SK-N-DZ (cell line): ENCODE data around the gene EDN1.
A peak's percentile ranks its signal among the peaks of the same experiment; 100 is the strongest.

Experiments used
- DNase-seq: peaks from one replicate; pipeline ENCODE4 v3.0.0-alpha.2; 2015; ENCODE audit warnings: low spot score

Gene EDN1

DNA sequence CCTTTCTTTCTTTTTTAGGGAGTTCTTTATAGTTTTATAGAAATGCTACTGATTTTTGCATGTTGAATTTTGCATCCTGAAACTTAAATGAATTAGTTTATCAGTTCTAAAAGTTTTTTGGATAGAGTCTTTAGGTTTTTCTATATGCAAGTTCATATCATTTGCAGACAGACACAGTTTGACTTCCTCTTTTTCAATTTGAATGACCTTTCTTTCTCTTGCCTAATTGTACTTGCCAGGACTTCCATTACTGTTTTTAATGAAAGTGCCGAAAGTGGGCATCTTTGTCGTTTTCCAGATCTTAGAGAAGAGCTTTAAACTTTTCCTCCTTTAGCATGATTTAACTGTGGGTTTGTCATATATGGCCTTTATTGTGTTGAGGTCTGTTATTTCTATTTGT is 21.1 kb upstream of the EDN1 start:
- no peak for DNase-seq

DNA sequence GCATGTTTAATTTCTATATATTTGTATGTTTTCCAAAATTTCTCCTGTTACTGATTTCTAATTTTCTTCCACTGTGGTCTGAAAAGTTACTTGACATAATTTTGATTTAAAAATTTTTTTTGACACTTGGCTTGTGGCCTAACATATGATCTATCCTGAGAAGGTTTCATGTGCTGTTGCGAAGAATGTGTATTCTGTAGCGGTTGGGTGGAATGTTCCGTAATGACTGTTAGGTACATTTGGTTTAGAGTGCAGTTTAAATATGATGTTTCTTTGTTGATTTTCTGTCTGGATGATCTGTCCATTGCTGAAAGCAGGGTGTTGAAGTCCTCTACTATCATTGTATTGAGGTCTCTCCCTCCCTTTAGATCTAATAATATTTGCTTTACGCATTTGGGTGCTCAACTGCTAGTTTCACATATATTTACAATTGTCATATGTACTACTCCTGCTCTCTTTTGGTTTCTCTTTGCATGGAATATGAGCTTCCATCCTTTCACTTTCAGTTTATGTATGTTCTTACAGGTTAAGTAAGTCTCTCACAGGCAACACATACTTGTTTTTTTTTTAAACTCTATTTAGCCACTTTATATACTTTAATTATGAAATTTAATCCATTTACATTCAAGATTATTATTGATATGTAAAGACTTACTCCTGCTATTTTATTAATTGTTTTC is 19.5 kb upstream of the EDN1 start:
- DNase-seq, result no peak

GRCh38 chr6:12271594-12271993 is 18.6 kb upstream of the EDN1 start:
- DNase-seq, result no peak

GRCh38 chr6:12271997-12272396 is 18.2 kb upstream of the EDN1 start:
- DNase-seq, result no peak

DNA sequence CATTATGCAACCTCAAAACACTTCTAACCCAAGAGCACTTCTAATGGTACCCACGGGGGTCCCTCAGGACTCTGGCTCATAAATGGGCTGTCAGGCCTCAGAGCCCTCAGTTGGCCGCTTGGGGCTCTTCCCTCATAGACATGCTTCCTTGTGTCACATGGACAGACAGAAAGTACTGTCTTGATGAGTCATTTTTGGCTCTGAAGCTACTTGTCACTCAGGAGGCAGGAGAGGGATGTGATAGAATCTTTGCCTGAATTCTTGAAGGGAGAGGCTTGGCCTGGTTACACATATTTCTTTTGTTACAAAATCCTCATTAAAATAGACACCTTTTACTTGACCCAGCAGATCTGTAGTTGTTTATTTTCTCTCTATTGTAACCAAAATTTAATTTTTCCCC is 15.1 kb upstream of the EDN1 start:
- DNase-seq, result no peak

- no peak for DNase-seq
Measured at GRCh38 chr6:12276930-12277315, 13.2 kb upstream of the EDN1 start.

GRCh38 chr6:12277386-12277785 is 12.8 kb upstream of the EDN1 start:
- DNase-seq, result no peak

- DNase-seq, result no peak
Measured at GRCh38 chr6:12278915-12279314, 11.2 kb upstream of the EDN1 start.

DNA sequence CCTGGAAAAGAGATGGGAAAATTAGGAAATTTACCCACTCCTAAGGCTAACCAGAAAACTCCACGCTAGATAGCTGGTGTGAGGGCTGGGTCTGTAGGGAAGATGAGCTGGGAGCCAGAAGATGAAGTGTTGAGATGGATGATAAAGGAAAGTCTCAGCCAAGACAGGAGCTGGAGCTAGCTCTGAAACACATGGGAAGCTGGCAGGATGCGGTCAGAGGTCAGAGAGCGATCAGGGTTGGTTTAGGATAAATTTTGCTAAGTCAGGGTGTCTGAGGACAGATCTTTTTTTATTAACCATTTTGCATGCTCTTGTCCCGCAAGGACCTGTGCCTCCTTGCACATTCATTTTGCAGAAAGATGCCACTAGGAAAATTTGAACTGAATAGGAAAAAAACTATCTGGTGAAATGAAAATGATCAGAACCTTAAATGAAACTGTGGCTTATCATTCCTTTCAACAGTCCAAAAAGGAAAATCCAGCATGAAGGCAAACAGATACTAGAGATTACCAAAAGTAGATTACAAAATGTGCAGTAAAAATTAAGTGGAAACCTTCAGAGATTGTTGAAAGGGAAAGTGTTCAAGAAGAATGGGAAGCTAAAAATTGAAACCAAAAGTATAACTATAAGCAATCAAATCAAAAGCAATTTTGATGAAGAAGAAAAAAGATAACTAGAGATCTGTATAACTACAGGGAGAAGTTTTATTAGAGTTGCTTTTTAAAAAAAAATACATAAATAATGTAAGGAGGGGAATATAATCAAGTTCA is 10.7 kb upstream of the EDN1 start:
- DNase-seq, result no peak

GRCh38 chr6:12280458-12280857 is 9.7 kb upstream of the EDN1 start:
- no peak for DNase-seq

- no peak for DNase-seq
Measured at GRCh38 chr6:12280902-12281301, 9.3 kb upstream of the EDN1 start.

DNA sequence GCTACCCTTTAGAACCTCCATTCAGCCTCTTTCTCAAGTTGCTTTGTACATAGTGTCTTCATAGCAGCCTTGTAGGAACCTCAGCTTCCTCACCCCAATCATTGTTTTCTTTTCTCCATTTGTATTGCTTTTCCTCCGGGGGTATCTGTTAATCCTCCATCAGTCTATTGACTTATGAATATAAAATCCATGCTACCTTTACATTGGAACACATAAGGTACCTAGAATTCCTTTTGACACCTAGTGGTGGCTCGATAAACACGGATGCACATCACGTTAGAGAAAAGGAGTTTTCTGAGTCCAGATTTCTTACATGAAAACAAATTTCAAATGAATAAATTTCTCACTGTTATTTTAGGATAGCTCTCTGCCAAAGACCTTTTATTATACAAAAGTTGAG is 6.3 kb upstream of the EDN1 start:
- no peak for DNase-seq

- DNase-seq, result no peak
Measured at GRCh38 chr6:12286373-12287110, 3.6 kb upstream of the EDN1 start.

DNA sequence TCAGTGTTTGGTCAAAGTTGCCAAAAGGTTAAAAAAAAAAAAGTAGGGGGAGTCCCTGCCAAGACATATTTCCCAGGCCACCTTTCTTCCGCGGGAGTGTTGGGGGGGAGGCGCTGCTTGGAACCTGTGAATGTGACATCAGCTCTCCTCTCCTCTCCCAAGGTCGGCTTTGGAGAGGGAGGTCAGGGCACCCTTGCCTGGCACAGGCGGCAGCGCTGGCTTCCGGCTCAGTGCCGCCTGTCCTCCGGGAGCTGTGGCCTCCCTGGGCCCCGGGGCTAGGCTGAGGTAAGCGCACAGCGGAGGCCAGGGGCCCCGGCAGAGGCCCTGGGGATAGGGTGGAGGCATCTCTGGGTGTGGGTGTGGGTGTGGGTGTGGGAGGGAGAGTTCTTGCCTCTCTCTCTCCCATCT is 1.9 kb upstream of the EDN1 start:
- no peak for DNase-seq

- DNase-seq, result no peak
Measured at GRCh38 chr6:12288914-12289313, 1.2 kb upstream of the EDN1 start.

GRCh38 chr6:12289365-12289919 is 719 bp upstream of the EDN1 start:
- peak; percentile 32 for DNase-seq

- DNase-seq, result no peak
Measured at GRCh38 chr6:12291071-12291838, 1.1 kb downstream of the EDN1 start.

- no peak for DNase-seq
Measured at GRCh38 chr6:12291839-12292604, 1.9 kb downstream of the EDN1 start.

DNA sequence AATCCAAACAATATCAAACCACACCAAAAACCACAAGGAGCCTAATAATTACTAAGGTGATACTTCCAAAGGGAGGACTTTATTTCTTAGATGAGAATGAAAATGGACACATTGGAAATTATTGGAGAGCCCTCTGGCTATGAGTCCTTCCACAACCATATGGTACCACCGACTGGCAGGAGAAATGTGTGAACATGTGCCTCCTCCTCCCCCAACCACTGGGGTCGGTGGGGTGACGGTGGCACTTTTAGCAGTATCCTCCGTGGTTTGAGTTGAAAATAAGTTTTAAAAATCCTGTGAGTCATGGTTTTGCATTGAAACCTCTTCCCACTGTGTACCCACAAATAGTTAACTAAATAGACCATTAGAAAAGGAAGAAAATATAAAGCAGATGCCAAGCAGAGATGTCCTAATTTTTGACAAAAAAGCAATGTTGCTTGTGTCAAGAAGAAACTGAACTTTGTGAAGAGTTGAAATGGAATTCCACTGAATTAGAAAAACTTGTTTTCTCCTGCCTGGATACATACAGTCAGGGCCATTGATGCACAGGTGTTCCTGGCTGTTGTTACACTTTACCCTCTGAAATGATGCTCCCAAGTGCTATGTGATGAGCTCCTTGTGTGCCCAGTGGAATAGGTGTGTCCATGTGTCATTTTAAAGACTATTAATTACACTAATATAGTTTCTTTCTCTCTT is 3.2 kb downstream of the EDN1 start:
- no peak for DNase-seq
